ENCODE results near the gene EXOSC5. TPM values are rescaled to one million over a fixed set of nuclear protein-coding genes. Genes with fewer than 3 reads are reported as not detected.

Gene EXOSC5
- total RNA-seq, 1 experiment from 2014 or later, result 45.8 TPM

DNA sequence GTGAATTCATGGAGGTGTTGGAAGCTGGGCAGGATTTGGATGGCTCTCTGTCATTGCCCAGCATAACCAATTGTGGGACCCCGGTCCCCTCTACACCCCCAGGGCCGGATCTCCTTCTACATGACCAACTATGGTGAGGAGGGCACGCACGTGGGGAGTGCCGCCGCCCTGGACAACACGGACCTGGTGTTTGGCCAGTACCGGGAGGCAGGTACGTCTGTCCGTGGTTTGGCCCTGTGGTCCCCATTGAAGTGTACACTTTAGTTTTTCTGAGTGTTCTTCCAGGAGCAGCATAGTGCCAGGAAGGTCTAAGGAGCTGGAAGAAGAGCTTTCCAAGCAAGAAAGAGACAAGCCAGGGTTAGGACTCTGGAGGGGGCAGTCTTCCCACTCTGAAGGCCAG lies 16.8 kb upstream of the EXOSC5 start:
- peaks cover 62% of the 10 kb centered on the region for H3K36me3 Mint-ChIP-seq (ENCODE audit: insufficient read depth, unreplicated experiment)
- no peaks in the 10 kb centered on the region for H3K27me3 Mint-ChIP-seq (ENCODE audit: insufficient read depth, unreplicated experiment)
- TF ChIP-seq, protein P1, sequence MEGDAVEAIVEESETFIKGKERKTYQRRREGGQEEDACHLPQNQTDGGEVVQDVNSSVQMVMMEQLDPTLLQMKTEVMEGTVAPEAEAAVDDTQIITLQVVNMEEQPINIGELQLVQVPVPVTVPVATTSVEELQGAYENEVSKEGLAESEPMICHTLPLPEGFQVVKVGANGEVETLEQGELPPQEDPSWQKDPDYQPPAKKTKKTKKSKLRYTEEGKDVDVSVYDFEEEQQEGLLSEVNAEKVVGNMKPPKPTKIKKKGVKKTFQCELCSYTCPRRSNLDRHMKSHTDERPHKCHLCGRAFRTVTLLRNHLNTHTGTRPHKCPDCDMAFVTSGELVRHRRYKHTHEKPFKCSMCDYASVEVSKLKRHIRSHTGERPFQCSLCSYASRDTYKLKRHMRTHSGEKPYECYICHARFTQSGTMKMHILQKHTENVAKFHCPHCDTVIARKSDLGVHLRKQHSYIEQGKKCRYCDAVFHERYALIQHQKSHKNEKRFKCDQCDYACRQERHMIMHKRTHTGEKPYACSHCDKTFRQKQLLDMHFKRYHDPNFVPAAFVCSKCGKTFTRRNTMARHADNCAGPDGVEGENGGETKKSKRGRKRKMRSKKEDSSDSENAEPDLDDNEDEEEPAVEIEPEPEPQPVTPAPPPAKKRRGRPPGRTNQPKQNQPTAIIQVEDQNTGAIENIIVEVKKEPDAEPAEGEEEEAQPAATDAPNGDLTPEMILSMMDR (IDR thresholded peaks at IDR 0.05; ENCODE audit: unreplicated experiment), result no peak
- POLR2A ChIA-PET, result no interaction called here
- H3K27ac Mint-ChIP-seq (ENCODE audit: low read depth, unreplicated experiment), result no peak overlapping the region
- DNase-seq (ENCODE audit: unreplicated experiment), result no peak
- intact Hi-C loops (cut with micrococcal nuclease), result no loop called here
- no peaks in the 10 kb centered on the region for H3K9me3 Mint-ChIP-seq (ENCODE audit: unreplicated experiment)
- no peak overlapping the region for H3K4me3 Mint-ChIP-seq (ENCODE audit: unreplicated experiment)
- no TSS peak for BruUV-seq (replicated peaks)
- CTCF ChIA-PET, result interaction anchor here (0.9 kb wide), 1 partner anchor 9 kb away, joined by 3 read pairs; no protein-coding TSS in a partner anchor
- peaks cover 19% of the 10 kb centered on the region for H3K4me1 Mint-ChIP-seq (ENCODE audit: insufficient read depth, unreplicated experiment)

DNA sequence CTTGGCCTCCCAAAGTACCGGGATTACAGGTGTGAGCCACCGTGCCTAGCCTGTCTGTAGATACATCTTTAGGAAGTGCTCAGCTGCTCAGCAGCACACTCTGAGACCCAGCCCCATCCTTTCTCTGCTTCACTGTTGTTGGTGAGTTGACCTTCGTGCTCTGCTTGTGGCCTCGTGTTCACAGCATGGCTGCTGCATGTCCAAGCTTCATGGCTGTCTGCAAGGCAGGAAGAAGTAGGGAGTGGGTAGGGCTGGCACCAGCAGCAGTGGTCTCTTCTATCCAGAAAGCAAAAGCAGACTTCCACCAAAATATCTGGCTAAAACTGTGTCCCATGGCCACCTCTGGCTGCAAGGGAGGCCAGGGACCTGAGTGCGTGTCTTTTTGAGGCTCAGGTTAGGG lies 15.8 kb upstream of the EXOSC5 start:
- BruUV-seq (replicated peaks), result no TSS peak
- no peaks in the 10 kb centered on the region for H3K27me3 Mint-ChIP-seq (ENCODE audit: insufficient read depth, unreplicated experiment)
- intact Hi-C loops (cut with micrococcal nuclease), result no loop called here
- CTCF ChIA-PET, result no interaction called here
- no peak overlapping the region for H3K4me3 Mint-ChIP-seq (ENCODE audit: unreplicated experiment)
- peaks cover 19% of the 10 kb centered on the region for H3K4me1 Mint-ChIP-seq (ENCODE audit: insufficient read depth, unreplicated experiment)
- H3K36me3 Mint-ChIP-seq (ENCODE audit: insufficient read depth, unreplicated experiment), result peaks cover 53% of the 10 kb centered on the region
- POLR2A ChIA-PET, result interaction anchor here (0.7 kb wide), 1 partner anchor 1953 kb away, joined by 3 read pairs; no protein-coding TSS in a partner anchor
- TF ChIP-seq, protein P1 (IDR thresholded peaks at IDR 0.05; ENCODE audit: unreplicated experiment), result no peak
- no peak for DNase-seq (ENCODE audit: unreplicated experiment)
- H3K27ac Mint-ChIP-seq (ENCODE audit: low read depth, unreplicated experiment), result no peak overlapping the region
- no peaks in the 10 kb centered on the region for H3K9me3 Mint-ChIP-seq (ENCODE audit: unreplicated experiment)

DNA sequence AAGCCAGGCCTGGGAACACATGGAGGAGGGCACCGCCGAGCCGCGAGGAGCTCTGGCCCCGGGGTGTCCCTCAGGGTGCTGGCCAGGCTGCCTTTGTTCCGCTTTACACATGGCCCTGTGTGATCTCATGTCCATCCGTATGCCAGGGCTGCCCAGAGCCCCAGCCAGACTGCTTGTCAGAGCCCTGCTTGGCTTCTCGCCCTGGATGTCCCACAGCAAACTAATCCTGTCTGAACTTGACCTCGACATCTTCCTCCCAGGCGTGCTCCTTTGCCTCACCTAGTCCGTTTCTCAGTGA lies 14.8 kb upstream of the EXOSC5 start:
- Mint-ChIP-seq H3K27ac (ENCODE audit: low read depth, unreplicated experiment) (peak overlapping the region; percentile 54), H3K27me3 (ENCODE audit: insufficient read depth, unreplicated experiment) (no peaks in the 10 kb centered on the region), H3K9me3 (ENCODE audit: unreplicated experiment) (no peaks in the 10 kb centered on the region), H3K4me3 (ENCODE audit: unreplicated experiment) (peak overlapping the region; percentile 12), H3K36me3 (ENCODE audit: insufficient read depth, unreplicated experiment) (peaks cover 42% of the 10 kb centered on the region), H3K4me1 (ENCODE audit: insufficient read depth, unreplicated experiment) (peaks cover 19% of the 10 kb centered on the region)
- intact Hi-C loops (cut with micrococcal nuclease), result no loop called here
- TF ChIP-seq, protein P1 (IDR thresholded peaks at IDR 0.05; ENCODE audit: unreplicated experiment), result no peak
- CTCF ChIA-PET, result interaction anchor here (0.5 kb wide), 1 partner anchor 13 kb away, joined by 3 read pairs; no protein-coding TSS in a partner anchor
- no TSS peak for BruUV-seq (replicated peaks)
- peak; percentile 69 for DNase-seq (ENCODE audit: unreplicated experiment)
- POLR2A ChIA-PET, result no interaction called here

DNA sequence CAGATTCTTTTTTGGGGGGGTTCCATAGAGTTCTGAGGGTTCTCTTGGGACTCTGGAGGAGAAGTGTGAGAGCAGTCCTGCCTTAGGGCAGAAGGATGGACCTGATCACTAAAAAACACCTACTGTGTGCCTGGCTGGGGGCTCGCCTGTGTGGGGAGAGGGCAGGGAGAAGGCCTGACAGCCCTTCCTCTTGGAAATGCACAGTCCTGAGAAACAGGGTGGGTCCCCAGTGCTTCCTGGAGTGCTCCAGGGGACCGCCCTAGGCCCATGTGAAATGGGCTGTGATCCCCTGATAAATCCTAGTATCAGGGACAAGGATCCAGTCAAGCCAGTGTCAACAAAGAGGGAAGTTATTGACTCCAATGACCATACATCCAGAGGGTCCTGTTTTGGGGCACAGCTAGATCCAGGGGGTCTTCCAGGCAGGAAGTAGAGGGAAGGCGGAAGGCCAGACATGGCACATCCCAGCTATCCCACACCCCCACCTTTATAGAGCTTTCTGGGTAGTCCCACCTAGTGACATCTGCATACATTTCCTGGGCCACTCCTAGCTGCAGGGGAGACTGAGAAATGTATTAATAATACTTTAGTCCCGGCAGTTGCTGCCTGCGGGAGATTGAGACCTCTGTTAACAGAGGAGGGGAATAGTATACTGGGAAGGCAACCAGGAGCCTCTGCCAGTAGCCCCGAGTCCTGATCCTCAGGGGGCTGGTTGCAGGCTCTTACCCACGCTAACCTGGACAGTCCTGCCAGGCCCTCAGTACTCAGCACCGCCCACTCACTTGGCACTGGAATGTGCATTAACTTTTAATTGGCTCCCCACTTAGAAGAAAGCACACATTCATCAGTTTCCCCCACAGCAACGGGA lies 14.2 kb upstream of the EXOSC5 start:
- POLR2A ChIA-PET, result no interaction called here
- DNase-seq (ENCODE audit: unreplicated experiment), result no peak
- TF ChIP-seq, protein P1 (IDR thresholded peaks at IDR 0.05; ENCODE audit: unreplicated experiment), result no peak
- Mint-ChIP-seq H3K4me1 (ENCODE audit: insufficient read depth, unreplicated experiment) (peaks cover 19% of the 10 kb centered on the region), H3K27me3 (ENCODE audit: insufficient read depth, unreplicated experiment) (no peaks in the 10 kb centered on the region), H3K27ac (ENCODE audit: low read depth, unreplicated experiment) (peak overlapping the region; percentile 87), H3K9me3 (ENCODE audit: unreplicated experiment) (no peaks in the 10 kb centered on the region), H3K4me3 (ENCODE audit: unreplicated experiment) (no peak overlapping the region), H3K36me3 (ENCODE audit: insufficient read depth, unreplicated experiment) (peaks cover 36% of the 10 kb centered on the region)
- CTCF ChIA-PET, result interaction anchor here (0.5 kb wide), 1 partner anchor 13 kb away, joined by 3 read pairs; no protein-coding TSS in a partner anchor
- no TSS peak for BruUV-seq (replicated peaks)
- intact Hi-C loops (cut with micrococcal nuclease), result no loop called here
